Omental fat pad (tissue), 4 donors: Measurements from ENCODE around the gene IER5. TPM values are rescaled to one million over a fixed set of nuclear protein-coding genes. Genes with fewer than 3 reads are reported as not detected.
A peak's percentile ranks its signal among the peaks of the same experiment; 100 is the strongest.

ENCODE experiments used
- ATAC-seq: fragments of 150-250 bp; one replicate; pipeline ENCODE4 v1.9.1; 2016; ENCODE audit warnings: mild to moderate bottlenecking, moderate library complexity; ENCODE audit not compliant: low FRiP score
- DNase-seq: peaks from one replicate; pipeline ENCODE4 v3.0.0-alpha.2; 2019; ENCODE audit warnings: low spot score
- CTCF ChIP-seq, 3 donors: fragments of 450-650 bp; IDR thresholded peaks; one replicate each; pipeline ENCODE4 v1.5.1; 2016 to 2017; ENCODE audit warnings: antibody characterized with exemption in 3 of 3, mild to moderate bottlenecking in 3 of 3, moderate library complexity in 2 of 3
- total RNA-seq, 4 donors: library from RNA; depleted of rRNA; stranded (reverse); fragments of >200 nt; gene quantifications; one replicate each; pipeline ENCODE4 v1.1.0, GENCODE V29; 2016

Gene IER5
- total RNA-seq, 4 donors from 2014 or later = 6.7 to 45.4 (median 19.5) TPM

GRCh38 chr1:181107711-181108110 is 19.2 kb downstream of the IER5 start:
- no peak for TF ChIP-seq CTCF (IDR thresholded peaks at IDR 0.05)
- no peak for ATAC-seq
- DNase-seq = no peak

- no peak for ATAC-seq
- TF ChIP-seq CTCF (IDR thresholded peaks at IDR 0.05) = no peak
- no peak for DNase-seq
These were observed 19.9 kb downstream of the IER5 start for GRCh38 chr1:181108304-181108867.

- no peak for TF ChIP-seq CTCF (IDR thresholded peaks at IDR 0.05)
- ATAC-seq (no peak), DNase-seq (no peak)
These were observed 21.5 kb downstream of the IER5 start for GRCh38 chr1:181110013-181110412.

- DNase-seq (no peak), ATAC-seq (no peak)
- no peak for TF ChIP-seq CTCF (IDR thresholded peaks at IDR 0.05)
These were observed 23.1 kb downstream of the IER5 start for GRCh38 chr1:181111559-181111958.

GRCh38 chr1:181112071-181112929 is 23.8 kb downstream of the IER5 start:
- DNase-seq = peak; percentile 70
- peak; percentile 89 for ATAC-seq
- TF ChIP-seq CTCF (IDR thresholded peaks at IDR 0.05) = no peak

- ATAC-seq (peak; percentile 56), DNase-seq (no peak)
- no peak for TF ChIP-seq CTCF (IDR thresholded peaks at IDR 0.05)
These were observed 24.6 kb downstream of the IER5 start for GRCh38 chr1:181113059-181113641.
